ACHN (cell line): ENCODE data around the gene TGFB3.
"Not testable (repeated sequence)": the region's sequence is repeated elsewhere in the genome, so short reads cannot be mapped to it uniquely, and the experiment has no call there.

Experiments used
- DNase-seq: peaks from one replicate; pipeline ENCODE4 v3.0.0-alpha.2; 2015
- in situ Hi-C: cut with HindIII; loops from 2 replicates; pipeline ENCODE4 v1.10.0; 2017; ENCODE audit warnings: low sequenced_read_pairs, low pct_ligation_motif_present, low pct_unique_long_range_greater_than_20kb

TGFB3 gene

GRCh38 chr14:75981426-75982265 is at the start of gene TGFB3:
Gene TGFB3 (minus strand): TSS chr14:75981995. CDS start chr14:75980893, 1,102 bp downstream.
- in situ Hi-C loops: no loop called here
- DNase-seq: peak; percentile 59

DNA sequence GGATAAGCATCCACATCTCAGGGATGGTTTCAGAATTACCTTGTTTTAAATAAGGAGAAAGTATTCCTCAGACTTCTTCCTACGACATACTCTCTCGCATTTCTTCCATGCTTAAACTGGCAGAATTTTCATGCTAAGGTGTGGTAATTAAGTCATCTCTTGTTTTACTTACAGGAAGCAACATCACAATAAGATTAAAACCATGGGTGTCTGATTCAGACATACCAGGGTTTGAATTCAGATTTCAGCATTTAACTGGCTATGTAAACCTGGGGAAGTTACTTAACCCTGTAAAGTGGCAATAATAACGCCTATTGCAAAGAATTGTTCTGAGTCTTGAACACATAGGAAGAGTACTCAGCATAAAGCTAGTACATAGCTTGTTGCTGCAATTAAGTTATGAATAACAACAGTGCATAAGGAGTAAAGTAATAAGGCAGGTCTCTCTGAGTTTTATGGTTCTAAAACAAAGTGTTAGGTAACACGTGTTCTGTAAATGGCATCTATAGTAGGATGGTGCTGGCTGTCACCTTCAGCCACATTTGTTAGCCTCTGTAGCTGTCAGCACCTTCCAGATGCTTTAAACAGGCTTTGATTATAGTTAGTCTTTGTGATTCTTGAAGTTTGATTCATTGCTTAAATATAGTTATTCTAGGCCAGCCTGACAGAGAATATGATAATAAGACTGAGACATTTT is 42.6 kb upstream of the TGFB3 start:
- in situ Hi-C loops: no loop called here
- DNase-seq: no peak

DNA sequence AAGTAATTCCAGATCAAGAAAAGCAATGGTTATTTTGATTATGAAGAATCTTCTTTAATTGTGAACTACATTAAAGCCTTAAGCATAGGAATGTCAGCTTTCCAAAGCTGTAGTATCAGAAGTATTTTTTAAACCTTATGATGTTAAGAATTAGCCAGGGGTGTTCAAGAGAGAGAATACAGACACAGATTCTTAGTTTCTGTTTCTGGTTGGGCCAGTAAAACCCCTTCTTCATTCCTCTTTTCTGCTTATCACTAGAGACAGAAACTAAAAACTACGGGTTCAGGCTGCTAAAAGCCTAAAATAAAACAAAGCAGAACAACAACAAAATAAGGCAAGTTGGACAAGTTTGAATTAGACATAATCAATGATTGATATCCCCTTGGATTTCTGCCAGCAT is 42.0 kb upstream of the TGFB3 start:
- DNase-seq: no peak
- in situ Hi-C loops: no loop called here

DNA sequence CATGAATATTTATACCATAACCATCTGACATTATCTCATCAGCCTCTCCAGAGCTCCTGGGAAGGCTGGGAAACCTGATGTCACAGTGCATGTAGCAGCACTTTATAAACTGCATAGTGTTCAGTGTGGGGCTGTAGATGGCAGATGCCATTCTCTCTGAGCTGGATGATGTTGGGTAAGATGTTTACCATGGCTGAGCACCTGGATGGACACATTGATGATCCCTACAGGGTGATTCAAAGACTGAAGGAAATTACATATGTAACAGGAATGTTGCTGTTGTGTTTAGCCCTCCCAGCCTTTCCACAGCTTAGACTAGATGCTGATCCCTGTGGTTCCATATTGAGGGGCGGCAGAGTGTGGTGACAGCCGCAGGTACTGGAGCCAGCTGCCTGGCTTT is 41.2 kb upstream of the TGFB3 start:
- in situ Hi-C loops: no loop called here
- no peak for DNase-seq

GRCh38 chr14:76019676-76020075 is 37.9 kb upstream of the TGFB3 start:
- in situ Hi-C loops: no loop called here
- no peak for DNase-seq

DNA sequence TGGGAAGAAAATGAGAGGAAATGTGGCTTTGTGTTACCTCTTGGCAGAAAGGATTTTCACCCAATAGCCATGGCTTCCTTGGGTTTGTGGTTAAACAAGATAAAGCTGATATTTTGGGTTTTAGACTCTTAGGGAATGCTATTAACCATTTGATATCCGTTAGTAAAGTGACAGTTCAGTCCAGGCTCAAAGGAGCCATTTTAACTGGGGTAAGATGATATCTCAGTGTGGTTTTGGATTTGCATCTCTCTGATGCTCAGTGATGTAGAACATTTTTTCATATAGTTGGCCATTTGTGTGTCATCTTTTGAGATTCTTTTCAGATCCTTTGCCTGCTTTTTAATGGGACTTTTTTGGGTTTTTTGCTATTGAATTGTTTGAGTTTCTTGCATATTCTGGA is 33.9 kb upstream of the TGFB3 start:
- in situ Hi-C loops: no loop called here
- DNase-seq: no peak

- in situ Hi-C loops: no loop called here
- no peak for DNase-seq
These were observed 33.4 kb upstream of the TGFB3 start for GRCh38 chr14:76015191-76015590.

DNA sequence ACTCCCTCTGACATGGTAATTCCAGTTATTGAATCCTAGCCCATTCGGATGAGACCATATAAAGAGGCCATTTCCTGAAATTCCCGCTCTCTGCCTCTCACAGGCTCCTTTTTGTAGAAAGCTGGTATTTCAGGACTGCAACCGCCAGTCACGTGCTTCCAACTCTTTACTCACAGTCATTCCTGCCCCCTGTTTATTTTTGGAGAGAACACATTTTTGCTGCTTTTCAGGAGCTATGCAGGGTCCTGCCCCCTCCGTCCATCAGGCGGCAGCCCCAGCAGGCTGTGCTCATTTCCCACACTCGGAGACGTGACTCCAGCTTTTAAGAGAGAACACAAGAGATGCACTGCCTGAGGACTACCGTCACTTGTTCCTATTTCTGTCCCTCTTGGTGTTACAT is 30.6 kb upstream of the TGFB3 start:
- DNase-seq: no peak
- in situ Hi-C loops: no loop called here

GRCh38 chr14:76011930-76012329 is 30.1 kb upstream of the TGFB3 start:
- no peak for DNase-seq
- in situ Hi-C loops: no loop called here

DNA sequence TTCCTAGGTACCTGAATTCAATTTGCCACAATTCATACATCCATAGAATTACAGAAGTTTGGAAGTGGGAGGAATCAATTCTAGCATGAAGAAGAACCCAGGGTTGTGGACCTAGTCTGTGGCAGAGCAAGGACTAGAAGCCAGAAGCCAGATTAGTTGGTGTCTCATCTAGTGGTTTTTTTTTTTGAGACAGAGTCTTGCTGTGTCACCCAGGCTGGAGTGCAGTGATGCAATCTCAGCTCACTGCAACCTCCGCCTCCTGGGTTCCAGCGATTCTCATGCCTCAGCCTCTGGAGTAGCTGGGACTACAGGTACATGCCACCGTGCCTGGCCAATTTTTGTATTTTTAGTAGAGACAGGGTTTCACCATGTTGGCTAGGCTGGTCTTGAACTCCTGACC is 27.8 kb upstream of the TGFB3 start:
- in situ Hi-C loops, DNase-seq: not testable (repeated sequence)

DNA sequence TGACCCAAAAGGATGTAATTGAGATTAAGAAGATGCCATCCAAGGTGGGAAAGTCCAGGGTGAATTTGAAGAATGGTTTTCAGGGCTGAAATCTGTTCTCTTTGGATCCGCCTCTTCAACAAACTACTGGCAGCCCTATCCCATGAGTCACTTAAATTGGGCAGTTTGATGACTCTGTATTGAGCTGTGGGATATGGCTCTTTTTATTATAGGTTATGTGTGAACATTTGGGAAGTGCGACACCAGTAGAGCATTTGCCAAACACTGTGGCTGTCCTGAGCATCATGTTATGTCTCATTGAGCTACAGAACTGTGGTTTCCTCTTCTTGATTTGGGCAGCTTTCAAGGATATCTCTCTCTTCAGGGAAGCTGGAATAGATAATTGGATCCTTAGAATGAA is 26.1 kb upstream of the TGFB3 start:
- in situ Hi-C loops: no loop called here
- no peak for DNase-seq

DNA sequence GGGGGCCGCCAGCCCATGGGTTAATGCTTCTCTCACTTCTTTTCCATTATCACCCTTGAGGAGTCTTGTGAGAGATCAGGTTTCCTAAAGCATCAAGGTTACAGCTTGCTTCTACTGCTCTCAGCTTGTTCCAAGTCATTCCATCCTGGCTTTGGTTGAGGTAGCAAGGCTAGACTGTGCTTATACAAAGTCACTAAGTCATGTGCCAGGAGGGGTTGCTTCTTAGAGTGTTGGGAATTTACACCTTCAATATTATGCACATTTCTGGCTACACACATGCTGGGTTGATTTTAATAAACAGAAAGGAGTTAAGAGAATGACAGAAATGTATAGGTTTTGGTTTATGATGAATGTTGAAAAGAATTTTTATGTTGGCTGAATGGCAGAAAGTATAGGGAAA is 25.6 kb upstream of the TGFB3 start:
- DNase-seq: no peak
- in situ Hi-C loops: no loop called here

DNA sequence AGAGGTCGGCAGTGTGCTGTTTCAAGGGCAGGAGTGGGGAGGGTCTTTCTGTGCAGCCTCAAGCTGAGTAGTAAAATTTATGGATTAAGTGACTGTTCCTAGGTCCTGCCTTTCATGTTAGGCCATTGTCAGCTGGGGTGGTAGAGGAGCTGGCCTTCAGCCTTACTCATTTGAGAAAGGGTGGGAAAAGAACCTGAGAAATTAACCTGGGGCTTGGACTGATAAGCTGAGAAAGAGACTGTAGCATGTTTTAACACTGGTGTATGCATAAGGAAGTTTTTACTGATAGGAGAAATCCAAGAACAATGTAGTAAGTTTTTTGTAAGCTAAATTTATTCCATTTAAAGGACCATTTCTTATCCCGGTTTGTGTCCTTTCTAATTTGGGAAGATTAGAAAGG is 24.5 kb upstream of the TGFB3 start:
- in situ Hi-C loops: no loop called here

GRCh38 chr14:76002383-76002782 is 20.6 kb upstream of the TGFB3 start:
- in situ Hi-C loops: no loop called here
- DNase-seq: no peak

More for the DNA sequence above, 24.5 kb upstream of the TGFB3 start:
- DNase-seq: no peak

GRCh38 chr14:75999511-76000190 is 17.9 kb upstream of the TGFB3 start:
- in situ Hi-C loops: no loop called here
- DNase-seq: no peak

DNA sequence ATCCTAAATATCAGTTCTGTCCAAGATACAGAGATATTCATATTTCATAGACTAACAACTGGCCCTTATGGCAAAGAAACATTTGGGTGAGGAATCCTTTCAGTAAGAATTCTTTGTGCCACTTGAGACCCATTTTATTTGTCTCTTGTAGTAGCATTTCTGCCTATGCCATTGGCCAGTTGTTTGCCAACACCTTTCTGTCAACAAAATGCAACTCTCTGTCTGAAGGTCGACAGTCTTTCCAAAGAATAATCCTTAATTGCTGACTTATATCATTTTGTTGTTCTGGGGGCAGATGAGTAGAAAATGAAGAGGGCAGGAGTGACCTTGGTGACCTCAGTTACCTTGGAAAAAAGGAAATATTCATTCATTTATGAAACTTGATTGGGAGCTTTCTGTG is 14.7 kb upstream of the TGFB3 start:
- DNase-seq: no peak
- in situ Hi-C loops: no loop called here

DNA sequence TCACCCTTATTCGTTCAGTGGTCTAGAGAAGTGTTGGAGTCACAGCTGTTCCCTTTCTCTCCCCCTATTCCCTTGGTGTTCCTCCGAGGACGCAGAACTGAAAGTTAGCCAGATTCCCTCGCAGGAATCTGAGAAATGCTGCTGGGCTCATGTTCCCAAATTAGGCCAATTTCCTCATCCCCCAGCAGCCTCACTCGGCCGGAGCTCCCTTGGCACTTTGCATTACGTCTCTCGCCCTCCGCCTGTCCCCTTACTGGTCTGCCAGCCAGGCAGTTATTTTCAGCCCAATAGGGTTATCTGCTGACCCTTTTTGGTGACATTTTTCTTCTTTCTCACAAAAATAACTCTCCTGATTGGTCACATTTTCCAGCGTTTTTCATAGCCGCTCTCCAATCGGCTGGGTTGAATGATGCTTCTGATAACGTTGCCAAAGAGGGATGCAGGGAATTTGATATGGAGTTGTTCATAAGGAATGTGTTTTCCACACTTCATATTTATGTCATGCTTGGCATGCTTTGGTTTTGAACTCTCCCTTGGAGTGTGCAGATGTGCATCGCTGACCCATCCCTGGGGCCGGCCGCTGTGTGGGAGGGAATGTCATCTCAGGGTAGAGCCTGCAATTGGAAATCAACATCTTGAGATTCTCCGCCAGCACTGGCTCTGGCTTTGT is 13.7 kb upstream of the TGFB3 start:
- DNase-seq: no peak
- in situ Hi-C loops: no loop called here

DNA sequence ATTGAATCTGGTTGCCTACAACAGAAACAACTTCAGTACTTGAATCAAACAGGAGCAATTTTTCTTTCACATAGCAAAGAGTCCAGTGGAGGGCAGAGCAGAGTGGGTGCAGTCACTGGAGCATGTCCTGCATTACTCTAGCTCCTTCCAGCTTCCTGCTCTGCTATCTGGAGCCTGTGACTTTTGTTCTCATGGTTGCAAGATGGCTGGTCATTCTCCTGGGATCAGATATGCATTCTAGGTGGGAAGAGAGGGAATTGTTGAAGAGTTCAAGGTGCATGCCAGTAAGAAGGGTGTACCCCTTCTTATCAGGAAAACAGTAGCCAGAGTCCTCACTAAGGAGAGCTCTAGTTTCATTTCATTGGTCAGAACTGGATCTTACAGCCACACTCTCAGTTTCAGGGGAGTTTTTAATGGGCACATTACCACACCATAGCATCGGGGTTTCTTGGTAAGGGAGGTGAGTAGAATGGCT is 11.8 kb upstream of the TGFB3 start:
- DNase-seq: peak; percentile 43
- in situ Hi-C loops: no loop called here

DNA sequence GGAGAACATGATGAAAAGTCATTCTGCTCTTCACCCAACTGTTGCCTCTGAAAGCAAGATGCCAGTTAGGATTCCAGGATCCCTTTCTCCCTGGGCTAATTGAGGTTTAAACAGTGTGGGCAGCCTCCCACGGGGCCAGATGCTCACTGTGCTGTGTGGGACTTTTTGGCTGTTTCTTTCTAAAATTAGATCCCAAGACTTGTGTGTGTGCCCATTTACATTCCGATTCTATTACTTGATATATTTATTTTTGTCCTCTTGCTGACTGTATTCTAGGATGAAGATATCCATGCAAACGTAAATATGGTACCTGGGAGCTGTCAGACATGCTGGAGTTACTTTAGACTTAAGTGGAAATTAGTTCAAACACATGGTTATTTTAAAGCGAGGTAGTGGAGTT is 10.0 kb upstream of the TGFB3 start:
- in situ Hi-C loops: no loop called here
- DNase-seq: no peak
